Stimulated activated CD4-positive, alpha-beta T cell treated with anti-CD3 and anti-CD28 coated beads, Interleukin-2, amount 100 ng/mL, for 24 hours (primary cell): ENCODE data around the gene COG6.

Source experiments
- DNase-seq, 2 donors: peaks; one replicate each; pipeline ENCODE4 v3.0.0-alpha.2; 2020

Gene COG6

GRCh38 chr13:39655569-39656324 is at the start of gene COG6:
COG6 (plus strand) TSS chr13:39655662; CDS start chr13:39655727, 65 bp downstream.
- peak; percentile 96 to 97 for DNase-seq

- DNase-seq: no peak
These were observed 49.7 kb upstream of the COG6 start for GRCh38 chr13:39605677-39606320.

GRCh38 chr13:39607876-39608275 is 47.6 kb upstream of the COG6 start:
- no peak for DNase-seq

GRCh38 chr13:39612023-39612637 is 43.3 kb upstream of the COG6 start:
- peak; percentile 62 to 72 for DNase-seq

- peak; percentile 22 to 30 for DNase-seq
These were observed 39.3 kb upstream of the COG6 start for GRCh38 chr13:39616087-39616694.

- no peak for DNase-seq
These were observed 36.9 kb upstream of the COG6 start for GRCh38 chr13:39618561-39618960.

GRCh38 chr13:39623466-39623865 is 32.0 kb upstream of the COG6 start:
- DNase-seq: no peak

- no peak for DNase-seq
These were observed 24.2 kb upstream of the COG6 start for GRCh38 chr13:39631307-39631706.

- no peak for DNase-seq
These were observed 22.5 kb upstream of the COG6 start for GRCh38 chr13:39632994-39633393.

- DNase-seq: no peak
These were observed 19.9 kb upstream of the COG6 start for GRCh38 chr13:39635564-39635963.

GRCh38 chr13:39637890-39638289 is 17.6 kb upstream of the COG6 start:
- no peak for DNase-seq

GRCh38 chr13:39641645-39642044 is 13.8 kb upstream of the COG6 start:
- DNase-seq: no peak

- DNase-seq: no peak
These were observed 9.3 kb upstream of the COG6 start for GRCh38 chr13:39646122-39646521.

- no peak for DNase-seq
These were observed 357 bp upstream of the COG6 start for GRCh38 chr13:39655041-39655568.

- DNase-seq: no peak
These were observed 839 bp downstream of the COG6 start for GRCh38 chr13:39656325-39656677.

GRCh38 chr13:39663508-39663907 is 8.0 kb downstream of the COG6 start:
- no peak for DNase-seq

GRCh38 chr13:39663958-39664357 is 8.5 kb downstream of the COG6 start:
- no peak for DNase-seq

- DNase-seq: no peak
These were observed 10.3 kb downstream of the COG6 start for GRCh38 chr13:39665763-39666162.

GRCh38 chr13:39670445-39670844 is 15.0 kb downstream of the COG6 start:
- DNase-seq: no peak

GRCh38 chr13:39672378-39673132 is 17.1 kb downstream of the COG6 start:
- no peak for DNase-seq

GRCh38 chr13:39675904-39676303 is 20.4 kb downstream of the COG6 start:
- no peak for DNase-seq

GRCh38 chr13:39676315-39676876 is 20.9 kb downstream of the COG6 start:
- peak in 1 of 2 donors; percentile 19 for DNase-seq
